Upper lobe of left lung (tissue), 4 donors: Measurements from ENCODE around the gene XKR7.

Experiments
- EP300 ChIP-seq, 4 donors: sonication (generic); formaldehyde crosslinking; IDR thresholded peaks; one replicate each; pipeline ENCODE4 v1.5.1; 2017; ENCODE audit warnings: antibody characterized with exemption in 4 of 4, control low read depth in 2 of 4
- POLR2A ChIP-seq, 4 donors: fragments of 450-650 bp; IDR thresholded peaks; one replicate each; pipeline ENCODE4 v1.5.1; 2016 to 2017; ENCODE audit warnings: antibody characterized with exemption in 4 of 4, mild to moderate bottlenecking in 2 of 4
- POLR2AphosphoS5 ChIP-seq, 2 donors: sonication (generic); formaldehyde crosslinking; IDR thresholded peaks; one replicate each; pipeline ENCODE4 v1.5.1; 2017; ENCODE audit warnings: antibody characterized with exemption in 2 of 2
- TF ChIP-seq, protein P1 (sequence below), 6 experiments: fragments of 450-650 bp in 4 of 6; fragments of 200-600 bp in 2 of 6; sonication (generic) in 2 of 6; IDR thresholded peaks; one replicate each; pipeline ENCODE4 v1.5.1; 2016 to 2019; ENCODE audit warnings: antibody characterized with exemption in 6 of 6

DNA sequence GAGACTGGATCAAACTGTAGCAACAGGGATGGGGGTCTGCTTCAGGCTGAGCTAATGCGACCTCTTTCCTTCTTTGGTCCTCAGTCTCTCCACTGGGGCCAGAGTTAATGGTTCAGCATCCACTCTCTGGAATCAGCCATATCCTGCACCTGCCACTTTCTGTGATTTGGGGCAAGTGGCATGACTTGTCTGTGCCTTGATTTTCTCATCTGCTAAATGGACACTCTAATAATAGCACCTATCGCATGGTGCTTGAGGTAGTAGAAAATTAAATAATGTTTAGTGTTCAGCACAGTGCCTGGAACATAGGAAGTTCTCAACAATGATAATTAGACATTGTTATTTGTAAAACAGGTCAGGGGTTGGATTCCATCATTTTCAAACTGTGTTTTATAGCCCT is 6.3 kb downstream of the XKR7 start:
- TF ChIP-seq, protein P1, sequence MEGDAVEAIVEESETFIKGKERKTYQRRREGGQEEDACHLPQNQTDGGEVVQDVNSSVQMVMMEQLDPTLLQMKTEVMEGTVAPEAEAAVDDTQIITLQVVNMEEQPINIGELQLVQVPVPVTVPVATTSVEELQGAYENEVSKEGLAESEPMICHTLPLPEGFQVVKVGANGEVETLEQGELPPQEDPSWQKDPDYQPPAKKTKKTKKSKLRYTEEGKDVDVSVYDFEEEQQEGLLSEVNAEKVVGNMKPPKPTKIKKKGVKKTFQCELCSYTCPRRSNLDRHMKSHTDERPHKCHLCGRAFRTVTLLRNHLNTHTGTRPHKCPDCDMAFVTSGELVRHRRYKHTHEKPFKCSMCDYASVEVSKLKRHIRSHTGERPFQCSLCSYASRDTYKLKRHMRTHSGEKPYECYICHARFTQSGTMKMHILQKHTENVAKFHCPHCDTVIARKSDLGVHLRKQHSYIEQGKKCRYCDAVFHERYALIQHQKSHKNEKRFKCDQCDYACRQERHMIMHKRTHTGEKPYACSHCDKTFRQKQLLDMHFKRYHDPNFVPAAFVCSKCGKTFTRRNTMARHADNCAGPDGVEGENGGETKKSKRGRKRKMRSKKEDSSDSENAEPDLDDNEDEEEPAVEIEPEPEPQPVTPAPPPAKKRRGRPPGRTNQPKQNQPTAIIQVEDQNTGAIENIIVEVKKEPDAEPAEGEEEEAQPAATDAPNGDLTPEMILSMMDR (IDR thresholded peaks at IDR 0.05) = no peak
- TF ChIP-seq POLR2A (IDR thresholded peaks at IDR 0.05) = no peak
- TF ChIP-seq EP300 (IDR thresholded peaks at IDR 0.05) = no peak
- TF ChIP-seq POLR2AphosphoS5 (IDR thresholded peaks at IDR 0.05) = no peak
